NK-92 treated with Interleukin-12 subunit alpha and Interleukin-12 subunit beta, amount 100 ng/mL, for 24 hours (cell line): ENCODE data around the gene HES1.
"Not testable (repeated sequence)": the region's sequence is repeated elsewhere in the genome, so short reads cannot be mapped to it uniquely, and the experiment has no call there.

Experiments used
- DNase-seq: peaks from one replicate; lab custom pipeline; 2025; lab: John Stamatoyannopoulos, UW

HES1 gene

GRCh38 chr3:194141415-194142155 lies 5.6 kb downstream of the HES1 start:
- DNase-seq = no peak

- DNase-seq = no peak
These were observed 6.4 kb downstream of the HES1 start for GRCh38 chr3:194142156-194142910.

GRCh38 chr3:194145702-194146101 lies 9.8 kb downstream of the HES1 start:
- DNase-seq = no peak

GRCh38 chr3:194147679-194148078 lies 11.7 kb downstream of the HES1 start:
- no peak for DNase-seq

GRCh38 chr3:194148383-194148782 lies 12.4 kb downstream of the HES1 start:
- DNase-seq = no peak

GRCh38 chr3:194150252-194150934 lies 14.4 kb downstream of the HES1 start:
- DNase-seq = no peak

GRCh38 chr3:194150935-194151302 lies 15.0 kb downstream of the HES1 start:
- not testable (repeated sequence) for DNase-seq

GRCh38 chr3:194154346-194154745 lies 18.4 kb downstream of the HES1 start:
- DNase-seq = no peak

GRCh38 chr3:194156095-194156494 lies 20.1 kb downstream of the HES1 start:
- no peak for DNase-seq

- no peak for DNase-seq
These were observed 23.0 kb downstream of the HES1 start for GRCh38 chr3:194158942-194159439.

GRCh38 chr3:194160158-194160557 lies 24.2 kb downstream of the HES1 start:
- DNase-seq = no peak

- no peak for DNase-seq
These were observed 25.4 kb downstream of the HES1 start for GRCh38 chr3:194161131-194162045.

GRCh38 chr3:194162070-194162678 lies 26.2 kb downstream of the HES1 start:
- DNase-seq = no peak

- DNase-seq = no peak
These were observed 27.1 kb downstream of the HES1 start for GRCh38 chr3:194162817-194163584.

- DNase-seq = no peak
These were observed 27.7 kb downstream of the HES1 start for GRCh38 chr3:194163697-194164096.

- no peak for DNase-seq
These were observed 28.9 kb downstream of the HES1 start for GRCh38 chr3:194164861-194165260.

GRCh38 chr3:194165271-194166018 lies 29.5 kb downstream of the HES1 start:
- no peak for DNase-seq

- DNase-seq = no peak
These were observed 30.9 kb downstream of the HES1 start for GRCh38 chr3:194166682-194167479.
